Right atrium auricular region (tissue), 2 donors: ENCODE data around the gene AIFM2. TPM values are rescaled to one million over a fixed set of nuclear protein-coding genes. Genes with fewer than 3 reads are reported as not detected.

Experiments used
- DNase-seq: peaks from one replicate; pipeline ENCODE4 v3.0.0-alpha.2; 2019; ENCODE audit warnings: low spot score
- H3K27ac ChIP-seq, 2 donors: fragments of 200-600 bp; sonication (generic); 1 replicate in 1 of 2; 2 replicates in 1 of 2; pipeline ENCODE4 v1.5.1; 2016 to 2019
- H3K27me3 ChIP-seq, 2 donors: fragments of 200-600 bp; sonication (generic); one replicate each; pipeline versions ENCODE4 v1.5.1 to v1.6.0; 2017 to 2019
- H3K36me3 ChIP-seq: fragments of 200-600 bp; sonication (generic); one replicate; pipeline ENCODE4 v1.5.1; 2016
- H3K4me1 ChIP-seq, 2 donors: fragments of 200-600 bp; sonication (generic); one replicate each; pipeline versions ENCODE4 v1.5.1 to v1.6.0; 2017 to 2019
- H3K4me3 ChIP-seq, 2 donors: fragments of 200-600 bp; sonication (generic); 1 replicate in 1 of 2; 2 replicates in 1 of 2; pipeline ENCODE4 v1.5.1; 2017 to 2019; ENCODE audit warnings: mild to moderate bottlenecking in 1 of 2, moderate library complexity in 1 of 2
- H3K9me3 ChIP-seq, 2 donors: fragments of 200-600 bp; sonication (generic); one replicate each; pipeline ENCODE4 v1.5.1; 2019
- total RNA-seq, 2 donors: library from RNA; depleted of rRNA; stranded (reverse); fragments of >200 nt; gene quantifications; one replicate each; pipeline ENCODE4 v1.1.0, GENCODE V29; 2016
- TF ChIP-seq, protein P1 (sequence below), 2 donors: fragments of 200-600 bp; sonication (generic); IDR thresholded peaks; one replicate each; pipeline ENCODE4 v1.5.1; 2019; ENCODE audit warnings: antibody characterized with exemption in 2 of 2

Gene AIFM2
- total RNA-seq, 2 donors from 2014 or later = 6.2 to 12.0 TPM

DNA sequence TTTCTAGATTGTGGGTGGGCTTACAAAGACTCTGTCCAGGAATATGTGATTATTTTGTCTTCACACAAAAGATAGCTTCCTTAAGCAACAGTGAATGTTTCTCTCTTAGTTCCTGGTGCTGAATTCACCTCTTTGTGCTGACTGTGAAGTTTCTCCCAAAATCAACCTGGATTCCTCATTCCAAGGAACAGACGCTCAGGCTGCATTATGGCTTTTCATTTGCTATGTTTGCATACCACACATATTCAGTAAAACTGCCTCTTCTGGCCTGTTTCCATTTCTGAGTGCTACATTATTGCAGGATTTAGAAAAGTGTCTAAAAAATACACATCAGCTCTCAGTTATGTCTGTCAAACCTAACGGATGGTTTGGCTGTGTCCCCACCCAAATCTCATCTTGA lies 58.5 kb downstream of the AIFM2 start:
- DNase-seq = no peak
- TF ChIP-seq, protein P1, sequence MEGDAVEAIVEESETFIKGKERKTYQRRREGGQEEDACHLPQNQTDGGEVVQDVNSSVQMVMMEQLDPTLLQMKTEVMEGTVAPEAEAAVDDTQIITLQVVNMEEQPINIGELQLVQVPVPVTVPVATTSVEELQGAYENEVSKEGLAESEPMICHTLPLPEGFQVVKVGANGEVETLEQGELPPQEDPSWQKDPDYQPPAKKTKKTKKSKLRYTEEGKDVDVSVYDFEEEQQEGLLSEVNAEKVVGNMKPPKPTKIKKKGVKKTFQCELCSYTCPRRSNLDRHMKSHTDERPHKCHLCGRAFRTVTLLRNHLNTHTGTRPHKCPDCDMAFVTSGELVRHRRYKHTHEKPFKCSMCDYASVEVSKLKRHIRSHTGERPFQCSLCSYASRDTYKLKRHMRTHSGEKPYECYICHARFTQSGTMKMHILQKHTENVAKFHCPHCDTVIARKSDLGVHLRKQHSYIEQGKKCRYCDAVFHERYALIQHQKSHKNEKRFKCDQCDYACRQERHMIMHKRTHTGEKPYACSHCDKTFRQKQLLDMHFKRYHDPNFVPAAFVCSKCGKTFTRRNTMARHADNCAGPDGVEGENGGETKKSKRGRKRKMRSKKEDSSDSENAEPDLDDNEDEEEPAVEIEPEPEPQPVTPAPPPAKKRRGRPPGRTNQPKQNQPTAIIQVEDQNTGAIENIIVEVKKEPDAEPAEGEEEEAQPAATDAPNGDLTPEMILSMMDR (IDR thresholded peaks at IDR 0.05) = no peak
- no peak overlapping the region for H3K27ac ChIP-seq
- no peaks in the 10 kb centered on the region for H3K27me3 ChIP-seq
- H3K36me3 ChIP-seq = no peaks in the 10 kb centered on the region
- no peaks in the 10 kb centered on the region for H3K4me1 ChIP-seq
- H3K4me3 ChIP-seq = no peak overlapping the region
- H3K9me3 ChIP-seq = no peaks in the 10 kb centered on the region

DNA sequence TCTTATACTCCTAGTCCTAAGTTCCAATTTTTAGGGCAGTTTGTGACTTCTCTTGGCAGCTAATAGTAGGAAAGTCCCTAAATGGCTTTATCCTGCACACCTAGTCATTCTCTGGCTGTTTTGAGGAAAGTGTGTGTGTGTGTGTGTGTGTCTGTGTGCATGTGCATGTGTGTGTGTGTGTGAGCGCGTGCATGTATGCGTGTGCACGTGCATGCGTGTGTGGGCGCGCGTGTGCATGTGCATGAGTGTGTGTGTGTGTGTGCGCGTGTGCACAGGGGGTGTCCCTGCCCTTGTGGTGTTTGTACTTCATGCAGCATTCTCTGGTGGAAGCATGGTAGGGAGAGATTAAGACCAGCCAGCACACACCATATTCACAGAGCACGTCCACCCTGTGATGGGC lies 61.8 kb downstream of the AIFM2 start:
- no peaks in the 10 kb centered on the region for H3K27me3 ChIP-seq
- H3K4me1 ChIP-seq = no peaks in the 10 kb centered on the region
- no peaks in the 10 kb centered on the region for H3K9me3 ChIP-seq
- H3K36me3 ChIP-seq = no peaks in the 10 kb centered on the region
- no peak overlapping the region for H3K27ac ChIP-seq
- no peak overlapping the region for H3K4me3 ChIP-seq
- no peak for DNase-seq
- TF ChIP-seq, protein P1 (IDR thresholded peaks at IDR 0.05) = no peak

DNA sequence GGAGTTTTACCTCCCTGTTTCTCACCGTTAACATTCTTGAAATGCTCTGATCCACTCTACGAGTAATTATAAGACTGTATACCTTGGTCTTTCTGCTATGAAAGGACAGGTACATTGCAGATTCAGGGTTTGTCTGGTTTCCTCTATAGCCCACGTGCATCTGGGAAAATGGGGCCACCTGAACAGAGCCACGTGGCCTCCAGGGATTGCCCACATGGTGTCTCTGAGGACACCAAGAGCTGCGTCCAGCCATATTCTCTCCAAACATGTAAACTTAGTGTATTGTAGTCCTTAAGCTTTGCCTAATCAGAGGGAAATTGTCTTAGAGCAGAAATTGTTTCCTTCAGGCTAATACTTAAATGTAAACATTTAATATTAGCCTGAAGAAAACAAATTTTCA lies 63.3 kb downstream of the AIFM2 start:
- TF ChIP-seq, protein P1 (IDR thresholded peaks at IDR 0.05) = no peak
- no peaks in the 10 kb centered on the region for H3K36me3 ChIP-seq

GRCh38 chr10:70068925-70069324 lies 63.7 kb downstream of the AIFM2 start:
- H3K27me3 ChIP-seq = no peaks in the 10 kb centered on the region
- H3K36me3 ChIP-seq = no peaks in the 10 kb centered on the region
- no peak overlapping the region for H3K27ac ChIP-seq
- TF ChIP-seq, protein P1 (IDR thresholded peaks at IDR 0.05) = no peak
- no peaks in the 10 kb centered on the region for H3K4me1 ChIP-seq
- no peak overlapping the region for H3K4me3 ChIP-seq
- DNase-seq = no peak
- H3K9me3 ChIP-seq = no peaks in the 10 kb centered on the region

More for the DNA sequence above, 63.3 kb downstream of the AIFM2 start:
- DNase-seq = no peak
- Histone ChIP-seq H3K4me1 (no peaks in the 10 kb centered on the region), H3K9me3 (no peaks in the 10 kb centered on the region), H3K4me3 (no peak overlapping the region), H3K27ac (no peak overlapping the region), H3K27me3 (no peaks in the 10 kb centered on the region)

- H3K4me3 ChIP-seq = no peak overlapping the region
- H3K36me3 ChIP-seq = no peaks in the 10 kb centered on the region
- DNase-seq = no peak
- H3K27ac ChIP-seq = no peak overlapping the region
- TF ChIP-seq, protein P1 (IDR thresholded peaks at IDR 0.05) = no peak
- no peaks in the 10 kb centered on the region for H3K27me3 ChIP-seq
- no peaks in the 10 kb centered on the region for H3K4me1 ChIP-seq
- no peaks in the 10 kb centered on the region for H3K9me3 ChIP-seq
Measured at GRCh38 chr10:70067586-70067985, 65.0 kb downstream of the AIFM2 start.

- Histone ChIP-seq H3K27me3 (no peaks in the 10 kb centered on the region), H3K36me3 (no peaks in the 10 kb centered on the region), H3K4me1 (no peaks in the 10 kb centered on the region), H3K4me3 (no peak overlapping the region), H3K27ac (no peak overlapping the region), H3K9me3 (no peaks in the 10 kb centered on the region)
- DNase-seq = no peak
- TF ChIP-seq, protein P1 (IDR thresholded peaks at IDR 0.05) = no peak
Measured at GRCh38 chr10:70066190-70066589, 66.4 kb downstream of the AIFM2 start.
